PC-9 (cell line): ENCODE results near the gene SPRR2F.

ENCODE experiments used
- EZH2 ChIP-seq: fragments of 200-600 bp; sonication (generic); IDR thresholded peaks from 2 replicates; pipeline ENCODE4 v1.8.0; 2017; ENCODE audit warnings: antibody characterized with exemption, low read depth
- TF ChIP-seq, protein P1 (sequence below): fragments of 200-600 bp; sonication (generic); conservative IDR thresholded peaks from 2 replicates; pipeline ENCODE4 v1.6.1; 2017; ENCODE audit warnings: mixed run types, antibody characterized with exemption, mild to moderate bottlenecking, moderate library complexity

GRCh38 chr1:153152481-153152880 lies 39.2 kb upstream of the SPRR2F start:
- no peak for TF ChIP-seq EZH2
- TF ChIP-seq, protein P1, sequence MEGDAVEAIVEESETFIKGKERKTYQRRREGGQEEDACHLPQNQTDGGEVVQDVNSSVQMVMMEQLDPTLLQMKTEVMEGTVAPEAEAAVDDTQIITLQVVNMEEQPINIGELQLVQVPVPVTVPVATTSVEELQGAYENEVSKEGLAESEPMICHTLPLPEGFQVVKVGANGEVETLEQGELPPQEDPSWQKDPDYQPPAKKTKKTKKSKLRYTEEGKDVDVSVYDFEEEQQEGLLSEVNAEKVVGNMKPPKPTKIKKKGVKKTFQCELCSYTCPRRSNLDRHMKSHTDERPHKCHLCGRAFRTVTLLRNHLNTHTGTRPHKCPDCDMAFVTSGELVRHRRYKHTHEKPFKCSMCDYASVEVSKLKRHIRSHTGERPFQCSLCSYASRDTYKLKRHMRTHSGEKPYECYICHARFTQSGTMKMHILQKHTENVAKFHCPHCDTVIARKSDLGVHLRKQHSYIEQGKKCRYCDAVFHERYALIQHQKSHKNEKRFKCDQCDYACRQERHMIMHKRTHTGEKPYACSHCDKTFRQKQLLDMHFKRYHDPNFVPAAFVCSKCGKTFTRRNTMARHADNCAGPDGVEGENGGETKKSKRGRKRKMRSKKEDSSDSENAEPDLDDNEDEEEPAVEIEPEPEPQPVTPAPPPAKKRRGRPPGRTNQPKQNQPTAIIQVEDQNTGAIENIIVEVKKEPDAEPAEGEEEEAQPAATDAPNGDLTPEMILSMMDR = no peak
